Stimulated activated CD4-positive, alpha-beta T cell treated with anti-CD3 and anti-CD28 coated beads, Interleukin-12 subunit alpha, Interleukin-12 subunit beta, amount 100 ng/mL, for 48 hours (primary cell): ENCODE measurements around the gene PLA2R1.
"Not testable (repeated sequence)": the region's sequence is repeated elsewhere in the genome, so short reads cannot be mapped to it uniquely, and the experiment has no call there.

Source experiments
- DNase-seq, 3 donors: peaks; one replicate each; pipeline ENCODE4 v3.0.0-alpha.2; 2020; ENCODE audit warnings: low read depth in 2 of 3, low spot score in 1 of 3

The PLA2R1 gene

GRCh38 chr2:160063879-160064612, 1.6 kb upstream of the PLA2R1 start:
- no peak for DNase-seq

- DNase-seq = no peak
These were observed 856 bp upstream of the PLA2R1 start for GRCh38 chr2:160063271-160063670.

GRCh38 chr2:160061944-160062291, 497 bp downstream of the PLA2R1 start:
- no peak for DNase-seq

- no peak for DNase-seq
These were observed 882 bp downstream of the PLA2R1 start for GRCh38 chr2:160061533-160061932.

- no peak for DNase-seq
These were observed 2.1 kb downstream of the PLA2R1 start for GRCh38 chr2:160060297-160060696.

GRCh38 chr2:160057356-160057755, 5.1 kb downstream of the PLA2R1 start:
- no peak for DNase-seq

- DNase-seq = no peak
These were observed 6.7 kb downstream of the PLA2R1 start for GRCh38 chr2:160055726-160056108.

- DNase-seq = no peak
These were observed 7.3 kb downstream of the PLA2R1 start for GRCh38 chr2:160054984-160055725.

GRCh38 chr2:160053946-160054345, 8.5 kb downstream of the PLA2R1 start:
- DNase-seq = no peak

- no peak for DNase-seq
These were observed 9.9 kb downstream of the PLA2R1 start for GRCh38 chr2:160052531-160052930.

- no peak for DNase-seq
These were observed 11.0 kb downstream of the PLA2R1 start for GRCh38 chr2:160051371-160051800.

- no peak for DNase-seq
These were observed 12.3 kb downstream of the PLA2R1 start for GRCh38 chr2:160050147-160050546.

- no peak for DNase-seq
These were observed 16.7 kb downstream of the PLA2R1 start for GRCh38 chr2:160045703-160046210.

- no peak for DNase-seq
These were observed 17.7 kb downstream of the PLA2R1 start for GRCh38 chr2:160044728-160045127.

GRCh38 chr2:160043265-160043664, 19.1 kb downstream of the PLA2R1 start:
- no peak for DNase-seq

- DNase-seq = peak; percentile 46 to 55 (median 53)
These were observed 20.4 kb downstream of the PLA2R1 start for GRCh38 chr2:160042054-160042453.

- no peak for DNase-seq
These were observed 21.3 kb downstream of the PLA2R1 start for GRCh38 chr2:160041091-160041490.

GRCh38 chr2:160039166-160039903, 23.1 kb downstream of the PLA2R1 start:
- no peak for DNase-seq

- not testable (repeated sequence) for DNase-seq
These were observed 23.8 kb downstream of the PLA2R1 start for GRCh38 chr2:160038662-160039061.

- no peak for DNase-seq
These were observed 25.7 kb downstream of the PLA2R1 start for GRCh38 chr2:160036736-160037135.

- DNase-seq = no peak
These were observed 27.3 kb downstream of the PLA2R1 start for GRCh38 chr2:160035125-160035524.

- no peak for DNase-seq
These were observed 28.0 kb downstream of the PLA2R1 start for GRCh38 chr2:160034396-160034795.
